Ramos (cell line): ENCODE results near the gene MAU2.

Experiments
- in situ Hi-C: fragments of 300-500 bp; cut with MboI; formaldehyde crosslinking; loops from one replicate; pipeline ENCODE4 v1.14.3; 2022; ENCODE audit warnings: low sequenced_read_pairs; ENCODE audit not compliant: unreplicated experiment

MAU2 gene

DNA sequence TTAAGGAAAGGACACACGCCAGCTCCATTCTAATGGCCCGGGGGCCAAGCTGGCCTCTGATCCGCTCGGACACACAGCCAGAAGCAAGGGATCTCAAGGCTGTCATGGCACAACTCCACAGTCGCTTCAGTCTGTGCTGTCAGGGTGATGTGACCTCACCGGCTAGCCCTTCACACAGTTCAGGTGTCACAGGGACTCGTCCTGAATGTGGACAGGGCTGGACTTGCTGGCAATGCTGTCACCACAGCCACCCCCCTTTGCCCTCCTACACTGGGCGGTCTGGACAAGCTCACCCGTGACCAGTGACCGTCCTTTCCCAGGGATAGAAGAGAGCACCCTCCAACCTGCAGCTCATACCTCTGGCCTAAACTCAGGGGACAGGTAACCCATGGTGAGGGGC is 15.6 kb upstream of the MAU2 start:
- in situ Hi-C loops, result no loop called here

DNA sequence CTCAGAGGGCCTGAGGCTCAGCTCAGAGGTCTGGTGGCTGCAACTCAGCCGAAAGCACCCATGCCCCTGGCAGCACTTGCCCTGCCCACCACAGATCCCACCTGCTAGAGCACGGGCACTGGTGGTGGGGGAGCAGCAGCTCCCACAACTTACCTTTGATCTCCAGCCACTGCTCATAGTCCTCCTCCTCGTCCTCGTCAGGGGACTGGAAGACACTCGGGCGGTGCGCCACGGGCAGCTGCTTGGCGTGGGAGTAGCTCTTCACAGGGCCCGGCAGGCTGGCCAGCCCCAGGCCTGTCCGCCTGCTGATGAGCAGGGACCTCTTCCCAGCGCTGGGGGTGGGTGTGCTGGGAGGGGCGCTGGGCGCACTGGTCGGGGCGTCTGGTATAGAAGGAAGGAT is 14.9 kb upstream of the MAU2 start:
- in situ Hi-C loops, result no loop called here

- in situ Hi-C loops, result no loop called here
These were observed 14.4 kb upstream of the MAU2 start for GRCh38 chr19:19306191-19306590.

GRCh38 chr19:19308373-19308772 is 12.3 kb upstream of the MAU2 start:
- in situ Hi-C loops, result no loop called here

GRCh38 chr19:19315444-19315843 is 5.2 kb upstream of the MAU2 start:
- in situ Hi-C loops, result no loop called here

- in situ Hi-C loops, result no loop called here
These were observed 4.5 kb upstream of the MAU2 start for GRCh38 chr19:19316082-19316481.

- in situ Hi-C loops, result no loop called here
These were observed 783 bp upstream of the MAU2 start for GRCh38 chr19:19319732-19320360.

DNA sequence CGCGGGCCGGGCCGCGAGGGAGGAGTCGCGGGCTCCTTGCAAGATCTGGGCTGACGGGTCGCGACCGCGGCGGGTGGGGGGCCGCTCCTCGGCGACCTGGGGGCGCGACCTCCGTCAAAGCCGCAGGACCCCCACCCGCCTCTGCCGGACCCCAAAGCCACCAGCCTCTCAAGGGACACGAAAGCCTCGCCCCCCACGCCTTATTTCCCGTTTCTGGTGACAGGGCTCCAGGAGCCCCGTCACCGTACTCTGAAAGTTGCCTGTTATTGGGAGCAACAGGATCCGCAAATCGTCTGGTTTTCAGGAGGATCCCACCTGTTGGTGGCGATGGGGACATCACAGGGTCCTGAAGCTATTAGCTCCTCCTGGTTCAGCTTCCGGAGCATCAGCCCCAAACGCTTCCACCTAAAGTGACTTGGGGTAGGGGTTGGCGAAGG is 530 bp downstream of the MAU2 start:
- in situ Hi-C loops, result no loop called here

DNA sequence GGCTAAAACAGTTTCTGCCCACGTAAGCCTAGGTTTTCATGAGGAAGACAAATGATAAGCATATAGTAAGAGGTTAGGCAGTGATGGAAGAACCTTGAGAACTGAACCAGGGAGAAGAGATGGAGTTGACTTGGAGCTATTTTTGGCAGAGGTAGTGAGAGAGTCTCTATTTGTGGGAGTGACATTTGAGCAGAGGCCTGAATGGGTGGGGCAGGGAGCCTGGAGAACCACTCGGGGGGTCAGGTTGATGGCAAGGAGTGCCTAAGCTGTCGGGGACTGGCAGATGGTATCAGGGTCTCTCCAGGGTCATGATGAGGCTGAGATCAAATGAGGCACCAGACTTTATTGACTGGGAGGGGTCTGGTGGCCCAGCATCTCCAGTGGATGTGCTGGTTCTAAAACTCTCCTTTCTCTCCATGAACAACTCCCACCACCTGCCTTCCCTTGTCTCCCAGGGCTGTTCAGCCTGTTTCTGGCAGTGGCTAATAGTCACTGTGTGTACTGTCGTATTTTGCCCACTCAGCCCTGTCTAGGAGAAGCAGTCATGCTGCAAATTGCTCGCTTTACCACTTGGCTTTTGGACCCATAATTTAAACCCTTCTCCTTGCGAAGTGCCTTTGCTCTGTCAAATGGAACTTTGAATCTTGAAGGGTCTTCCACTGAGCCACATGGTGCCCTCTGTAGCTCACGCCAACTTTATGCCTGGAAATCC is 3.6 kb downstream of the MAU2 start:
- in situ Hi-C loops, result no loop called here

DNA sequence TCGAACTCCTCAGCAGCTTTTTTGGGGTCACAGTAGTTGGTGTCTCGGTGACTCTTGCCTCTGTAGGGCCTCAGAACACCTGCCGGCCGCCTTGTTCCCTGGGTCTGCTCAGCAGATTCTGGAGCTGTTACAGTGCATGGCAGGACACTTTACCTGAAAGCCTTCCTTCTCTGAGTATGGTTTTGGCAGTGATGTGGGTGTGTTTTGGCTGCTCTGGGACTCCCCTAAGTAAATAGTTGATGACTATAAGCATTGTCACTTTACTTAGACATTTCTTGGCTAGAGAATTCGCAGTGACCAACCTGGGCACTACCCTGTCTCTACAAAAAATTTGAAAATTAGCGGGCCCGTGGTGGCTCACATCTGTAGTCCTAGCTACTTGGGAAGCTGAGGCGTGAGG is 7.0 kb downstream of the MAU2 start:
- in situ Hi-C loops, result no loop called here

DNA sequence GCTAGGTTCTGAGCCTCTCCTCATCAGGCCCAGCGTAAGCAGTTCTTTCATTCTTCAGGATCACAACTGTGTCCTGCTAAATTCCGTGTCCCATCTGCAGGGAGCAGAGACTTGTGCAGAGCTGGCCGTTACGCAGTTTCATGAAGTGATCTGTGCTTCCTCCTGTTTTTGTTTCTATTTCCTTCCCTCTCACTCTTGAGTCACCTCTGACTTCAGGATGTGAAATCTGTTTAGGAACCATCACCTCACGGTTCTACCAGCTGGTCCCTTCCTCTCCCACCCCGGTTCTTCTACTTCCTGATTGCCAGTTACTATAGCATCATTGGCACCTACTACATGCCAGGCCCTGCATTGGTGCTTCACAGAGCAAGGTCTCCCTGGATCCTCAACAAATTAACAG is 8.5 kb downstream of the MAU2 start:
- in situ Hi-C loops, result no loop called here

- in situ Hi-C loops, result no loop called here
These were observed 13.7 kb downstream of the MAU2 start for GRCh38 chr19:19334063-19334988.

- in situ Hi-C loops, result no loop called here
These were observed 14.3 kb downstream of the MAU2 start for GRCh38 chr19:19334989-19335344.

GRCh38 chr19:19335408-19336158 is 15.0 kb downstream of the MAU2 start:
- in situ Hi-C loops, result no loop called here

DNA sequence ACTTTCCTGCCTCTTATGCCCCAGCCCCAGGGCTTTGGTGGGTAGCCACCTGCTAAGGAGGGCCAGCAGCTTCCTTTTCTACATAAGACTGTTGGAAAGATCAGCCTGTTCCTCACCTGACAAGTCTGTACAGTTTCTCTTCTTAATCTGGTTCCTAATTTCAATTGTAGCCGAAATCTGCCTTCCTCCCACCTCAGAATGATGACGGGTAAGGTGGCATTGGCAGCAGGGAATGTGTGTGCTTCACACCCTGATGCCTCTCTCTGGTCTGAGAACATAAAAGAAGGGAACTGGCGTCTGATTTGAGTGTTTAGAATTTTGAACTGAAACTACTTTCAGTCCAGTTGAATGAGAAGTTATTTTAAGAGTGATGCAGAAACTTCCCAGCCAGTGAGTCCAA is 16.0 kb downstream of the MAU2 start:
- in situ Hi-C loops, result no loop called here

DNA sequence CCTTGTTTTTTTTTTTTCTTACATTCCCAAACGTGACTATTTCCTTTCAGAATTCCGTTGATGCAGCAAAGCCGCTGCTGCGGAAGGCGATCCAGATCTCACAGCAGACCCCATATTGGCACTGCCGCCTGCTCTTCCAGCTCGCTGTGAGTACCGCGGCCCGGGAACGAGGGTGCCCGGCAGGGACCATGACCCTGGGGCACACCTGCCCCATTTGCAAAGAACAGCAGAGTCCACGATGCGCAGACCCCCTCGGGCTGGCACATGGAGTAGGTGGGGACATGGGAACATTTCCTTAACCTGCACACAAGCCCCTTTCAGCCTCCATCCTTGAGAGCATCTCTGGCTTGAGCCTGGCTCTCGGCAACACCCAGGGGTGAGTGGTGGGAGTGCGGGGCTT is 16.5 kb downstream of the MAU2 start:
- in situ Hi-C loops, result no loop called here

DNA sequence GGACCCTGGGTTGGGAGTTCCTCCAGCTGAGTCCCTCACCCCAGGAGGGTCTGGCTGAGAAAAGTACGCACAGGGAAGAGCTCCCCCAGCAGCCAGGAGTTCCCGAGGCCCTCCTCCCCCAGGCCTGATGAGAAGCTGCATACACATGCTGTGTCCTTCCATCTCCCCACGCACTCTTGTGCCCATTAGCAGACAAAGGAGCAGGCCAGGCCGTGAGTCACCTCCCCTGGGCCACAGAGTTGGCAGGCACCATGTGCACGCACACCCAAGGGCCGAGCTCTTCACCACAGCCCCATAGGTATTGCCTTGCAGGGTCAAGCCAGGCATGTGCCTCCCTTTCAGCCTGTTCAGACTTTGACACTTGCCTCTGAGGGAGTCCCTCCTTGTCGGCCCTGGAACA is 17.5 kb downstream of the MAU2 start:
- in situ Hi-C loops, result no loop called here

DNA sequence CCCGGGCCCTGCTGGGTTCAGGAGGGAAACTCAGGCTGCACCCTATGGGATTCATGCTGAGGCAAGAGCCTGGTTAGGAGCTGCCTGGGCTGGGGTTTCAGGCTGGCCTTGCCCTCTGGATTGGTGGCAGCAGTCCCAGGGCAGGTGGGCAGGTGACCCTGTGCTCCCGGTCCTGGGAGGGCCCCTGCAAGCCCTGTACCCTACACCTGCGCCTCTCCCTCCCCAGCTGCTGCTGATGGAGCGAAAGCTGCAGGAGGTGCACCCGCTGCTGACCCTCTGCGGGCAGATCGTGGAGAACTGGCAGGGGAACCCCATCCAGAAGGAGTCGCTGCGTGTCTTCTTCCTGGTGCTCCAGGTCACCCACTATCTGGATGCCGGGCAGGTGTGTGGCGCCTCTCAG is 20.4 kb downstream of the MAU2 start:
- in situ Hi-C loops, result no loop called here

- in situ Hi-C loops, result no loop called here
These were observed 21.7 kb downstream of the MAU2 start for GRCh38 chr19:19342086-19343015.

- in situ Hi-C loops, result no loop called here
These were observed 22.4 kb downstream of the MAU2 start for GRCh38 chr19:19343016-19343362.
